ENCODE measurements around the gene QPCTL. TPM values are rescaled to one million over a fixed set of nuclear protein-coding genes. Genes with fewer than 3 reads are reported as not detected.

The QPCTL gene
- total and polyA plus RNA-seq, 9 of the 15 experiments (the other 6 are each of a cell fraction or from before 2014, with no cell fraction given), result 0.99 to 31.3 (median 12.7) TPM

GRCh38 chr19:45667620-45668341 is 24.7 kb upstream of the QPCTL start, which contains the start of gene GIPR (continued):
- TF ChIP-seq ZNF395 (CRISPR knock-in tag; IDR thresholded peaks at IDR 0.05) (no peak), ZBTB26 (CRISPR knock-in tag; IDR thresholded peaks at IDR 0.05) (0 out of 2 replicates have a peak, but pooled peaks have one; percentile 59), NFE2 (IDR thresholded peaks at IDR 0.05; ENCODE audit: low read depth) (peak; percentile 74), MAFF (IDR thresholded peaks at IDR 0.05; ENCODE audit: low read length) (0 out of 2 replicates have a peak, but pooled peaks have one; percentile 28), LARP7 (IDR thresholded peaks at IDR 0.05) (peak; percentile 13; the same call in 1 of the 2 replicates), SMAD1 (IDR thresholded peaks at IDR 0.05; ENCODE audit: low read depth, low read length, partially characterized antibody) (peak; percentile 58), ZNF316 (IDR thresholded peaks at IDR 0.05) (peak; percentile 58), TBP (optimal IDR thresholded peaks at IDR 0.05; ENCODE audit: low read depth, low read length) (peak; percentile 10), E4F1 (CRISPR knock-in tag; IDR thresholded peaks at IDR 0.05; ENCODE audit: borderline replicate concordance) (no peak), SRSF7 (optimal IDR thresholded peaks at IDR 0.05; ENCODE audit: low read depth, low read length) (no peak), SETDB1 (IDR thresholded peaks at IDR 0.05; ENCODE audit: low read length) (no peak), ZNF77 (CRISPR knock-in tag; IDR thresholded peaks at IDR 0.05) (no peak), RCOR1 (IDR thresholded peaks at IDR 0.05; ENCODE audit: borderline replicate concordance in 1 of 2, low read depth in 2 of 2, low read length in 2 of 2) (0 out of 4 replicates have a peak, but pooled peaks of 1 of the 2 experiments have one; percentile 18), BHLHE40 (IDR thresholded peaks at IDR 0.05; ENCODE audit: low read length) (0 out of 2 replicates have a peak, but pooled peaks have one; percentile 24), ARNT (IDR thresholded peaks at IDR 0.05) (0 out of 4 replicates have a peak, but pooled peaks of 1 of the 2 experiments have one; percentile 43), NKRF (IDR thresholded peaks at IDR 0.05; ENCODE audit: borderline replicate concordance) (peak; percentile 45; the same call in 1 of the 2 replicates), STAT5B (CRISPR knock-in tag; IDR thresholded peaks at IDR 0.05) (no peak), ZNF589 (CRISPR knock-in tag; IDR thresholded peaks at IDR 0.05; ENCODE audit: low read depth) (0 out of 2 replicates have a peak, but pooled peaks have one; percentile 27), TFAP4 (CRISPR knock-in tag; IDR thresholded peaks at IDR 0.05; ENCODE audit: borderline replicate concordance) (peak; percentile 34; the same call in 1 of the 2 replicates), HOXB6 (CRISPR knock-in tag; IDR thresholded peaks at IDR 0.05; ENCODE audit: borderline replicate concordance) (no peak)

All from K562 (cell line).